Measurements from ENCODE around the gene ARF1.

- no peak for TF ChIP-seq POLR2A (IDR thresholded peaks at IDR 0.05)
- TF ChIP-seq, protein P1, sequence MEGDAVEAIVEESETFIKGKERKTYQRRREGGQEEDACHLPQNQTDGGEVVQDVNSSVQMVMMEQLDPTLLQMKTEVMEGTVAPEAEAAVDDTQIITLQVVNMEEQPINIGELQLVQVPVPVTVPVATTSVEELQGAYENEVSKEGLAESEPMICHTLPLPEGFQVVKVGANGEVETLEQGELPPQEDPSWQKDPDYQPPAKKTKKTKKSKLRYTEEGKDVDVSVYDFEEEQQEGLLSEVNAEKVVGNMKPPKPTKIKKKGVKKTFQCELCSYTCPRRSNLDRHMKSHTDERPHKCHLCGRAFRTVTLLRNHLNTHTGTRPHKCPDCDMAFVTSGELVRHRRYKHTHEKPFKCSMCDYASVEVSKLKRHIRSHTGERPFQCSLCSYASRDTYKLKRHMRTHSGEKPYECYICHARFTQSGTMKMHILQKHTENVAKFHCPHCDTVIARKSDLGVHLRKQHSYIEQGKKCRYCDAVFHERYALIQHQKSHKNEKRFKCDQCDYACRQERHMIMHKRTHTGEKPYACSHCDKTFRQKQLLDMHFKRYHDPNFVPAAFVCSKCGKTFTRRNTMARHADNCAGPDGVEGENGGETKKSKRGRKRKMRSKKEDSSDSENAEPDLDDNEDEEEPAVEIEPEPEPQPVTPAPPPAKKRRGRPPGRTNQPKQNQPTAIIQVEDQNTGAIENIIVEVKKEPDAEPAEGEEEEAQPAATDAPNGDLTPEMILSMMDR (IDR thresholded peaks at IDR 0.05): no peak
Measured at GRCh38 chr1:228081144-228081543, 1.4 kb upstream of the ARF1 start.
